ENCODE data around the gene SARS1.

DNA sequence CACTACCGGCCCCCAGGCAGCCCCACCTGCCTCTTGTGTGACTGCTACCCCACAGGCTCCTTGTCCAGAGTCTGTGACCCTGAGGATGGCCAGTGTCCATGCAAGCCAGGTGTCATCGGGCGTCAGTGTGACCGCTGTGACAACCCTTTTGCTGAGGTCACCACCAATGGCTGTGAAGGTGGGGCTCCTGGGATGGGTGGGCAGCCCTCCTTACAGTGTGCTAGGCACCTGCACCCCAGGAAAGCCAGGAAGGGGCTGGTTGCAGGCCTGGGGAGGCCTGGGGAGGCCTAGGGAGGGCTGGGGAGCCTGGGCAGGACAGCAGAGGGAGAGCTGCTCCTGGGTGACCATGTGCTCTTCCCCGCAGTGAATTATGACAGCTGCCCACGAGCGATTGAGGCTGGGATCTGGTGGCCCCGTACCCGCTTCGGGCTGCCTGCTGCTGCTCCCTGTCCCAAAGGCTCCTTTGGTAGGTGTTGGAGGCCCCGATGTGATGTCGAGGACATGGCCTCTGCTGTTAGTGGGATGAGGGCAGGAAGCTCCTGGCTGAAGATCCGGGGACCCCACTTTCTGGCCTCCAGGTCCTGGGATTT, 52.1 kb downstream of the SARS1 start:
- TF ChIP-seq, protein P1, sequence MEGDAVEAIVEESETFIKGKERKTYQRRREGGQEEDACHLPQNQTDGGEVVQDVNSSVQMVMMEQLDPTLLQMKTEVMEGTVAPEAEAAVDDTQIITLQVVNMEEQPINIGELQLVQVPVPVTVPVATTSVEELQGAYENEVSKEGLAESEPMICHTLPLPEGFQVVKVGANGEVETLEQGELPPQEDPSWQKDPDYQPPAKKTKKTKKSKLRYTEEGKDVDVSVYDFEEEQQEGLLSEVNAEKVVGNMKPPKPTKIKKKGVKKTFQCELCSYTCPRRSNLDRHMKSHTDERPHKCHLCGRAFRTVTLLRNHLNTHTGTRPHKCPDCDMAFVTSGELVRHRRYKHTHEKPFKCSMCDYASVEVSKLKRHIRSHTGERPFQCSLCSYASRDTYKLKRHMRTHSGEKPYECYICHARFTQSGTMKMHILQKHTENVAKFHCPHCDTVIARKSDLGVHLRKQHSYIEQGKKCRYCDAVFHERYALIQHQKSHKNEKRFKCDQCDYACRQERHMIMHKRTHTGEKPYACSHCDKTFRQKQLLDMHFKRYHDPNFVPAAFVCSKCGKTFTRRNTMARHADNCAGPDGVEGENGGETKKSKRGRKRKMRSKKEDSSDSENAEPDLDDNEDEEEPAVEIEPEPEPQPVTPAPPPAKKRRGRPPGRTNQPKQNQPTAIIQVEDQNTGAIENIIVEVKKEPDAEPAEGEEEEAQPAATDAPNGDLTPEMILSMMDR (conservative IDR thresholded peaks at IDR 0.05; ENCODE audit: low read depth, low read length), result no peak
- TF ChIP-seq EZH2 (IDR thresholded peaks at IDR 0.05; ENCODE audit: low read length, unreplicated experiment) (no peak), EZH2phosphoT487 (IDR thresholded peaks at IDR 0.05; ENCODE audit: borderline replicate concordance, low read length) (no peak)
